Gastroesophageal sphincter (tissue), 4 donors: ENCODE data around the gene ZNF845. TPM values are rescaled to one million over a fixed set of nuclear protein-coding genes. Genes with fewer than 3 reads are reported as not detected.

ENCODE experiments used
- ATAC-seq: fragments of 150-250 bp; one replicate; pipeline ENCODE4 v1.9.1; 2016; ENCODE audit warnings: mild to moderate bottlenecking, moderate library complexity
- H3K27ac ChIP-seq, 4 donors: fragments of 200-600 bp; sonication (generic) in 3 of 4; 1 replicate in 3 of 4; 2 replicates in 1 of 4; pipeline ENCODE4 v1.5.1; 2016 to 2019
- H3K27me3 ChIP-seq: fragments of 200-600 bp; sonication (generic); one replicate; pipeline ENCODE4 v1.5.1; 2019
- H3K36me3 ChIP-seq, 2 donors: fragments of 200-600 bp; sonication (generic); one replicate each; pipeline ENCODE4 v1.5.1; 2019; ENCODE audit warnings: control low read depth in 1 of 2
- H3K4me1 ChIP-seq, 3 donors: fragments of 200-600 bp; sonication (generic); 1 replicate in 2 of 3; 2 replicates in 1 of 3; pipeline ENCODE4 v1.5.1; 2016 to 2019; ENCODE audit warnings: control low read depth in 2 of 3
- H3K4me3 ChIP-seq, 2 donors: fragments of 200-600 bp; sonication (generic); one replicate each; pipeline ENCODE4 v1.5.1; 2019; ENCODE audit warnings: mild to moderate bottlenecking in 1 of 2, moderate library complexity in 1 of 2
- H3K9me3 ChIP-seq, 3 donors: fragments of 200-600 bp; sonication (generic); one replicate each; pipeline ENCODE4 v1.5.1; 2017 to 2019; ENCODE audit warnings: control low read depth in 2 of 3
- EP300 ChIP-seq: sonication (generic); formaldehyde crosslinking; IDR thresholded peaks from one replicate; pipeline ENCODE4 v1.6.1; 2017; ENCODE audit warnings: antibody characterized with exemption, mild to moderate bottlenecking
- POLR2A ChIP-seq, 2 donors: fragments of 450-650 bp; IDR thresholded peaks; one replicate each; pipeline ENCODE4 v1.6.1; 2017; ENCODE audit warnings: antibody characterized with exemption in 2 of 2, mild to moderate bottlenecking in 2 of 2, moderate library complexity in 1 of 2
- POLR2AphosphoS5 ChIP-seq: sonication (generic); formaldehyde crosslinking; IDR thresholded peaks from one replicate; pipeline ENCODE4 v1.6.1; 2017; ENCODE audit warnings: antibody characterized with exemption
- WGBS, 2 donors: methylation state at CpG; one replicate each; pipeline ENCODE4 v1.1.5; 2018; ENCODE audit warnings: low coverage in 1 of 2; 5-methylcytosine and 5-hydroxymethylcytosine counted together
- total RNA-seq, 4 donors: library from RNA; depleted of rRNA; stranded (reverse); fragments of >200 nt; gene quantifications; one replicate each; pipeline ENCODE4 v1.1.0, GENCODE V29; 2016
- TF ChIP-seq, protein P1 (sequence below), 4 experiments: fragments of 200-600 bp in 2 of 4; fragments of 450-650 bp in 2 of 4; sonication (generic) in 1 of 4; IDR thresholded peaks; one replicate each; pipeline ENCODE4 v1.5.1; 2017 to 2019; ENCODE audit warnings: antibody characterized with exemption in 4 of 4, mild to moderate bottlenecking in 2 of 4, moderate library complexity in 2 of 4

The ZNF845 gene
- total RNA-seq, 4 donors from 2014 or later, result 5.2 to 11.5 (median 8.6) TPM

DNA sequence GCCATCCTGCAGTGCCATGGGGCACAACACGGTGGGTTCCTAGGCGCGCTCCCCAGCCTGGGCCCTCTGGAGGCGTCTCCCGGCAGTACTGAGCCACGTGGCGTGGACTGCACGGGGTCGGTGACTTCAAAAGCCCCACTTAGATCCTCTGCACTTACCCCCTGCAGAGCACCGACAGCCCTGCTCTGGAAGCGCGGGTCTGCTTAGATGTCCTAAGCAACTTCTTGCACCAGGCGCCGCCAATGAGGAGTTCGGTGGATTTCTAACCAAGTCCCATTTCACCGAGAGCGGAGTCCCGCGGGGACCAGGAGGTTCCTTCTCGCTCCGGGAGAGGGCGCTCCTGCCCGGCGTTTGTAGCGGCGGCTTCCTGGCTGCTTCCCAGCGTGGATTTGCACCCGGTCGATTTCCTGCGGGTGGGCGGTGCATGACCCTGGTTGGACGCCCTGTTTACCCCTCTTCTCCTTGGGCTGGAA lies 25.2 kb upstream of the ZNF845 start:
- no CpG with 5 or more reads among the region's 32 CpGs for WGBS, 2 donors
- peaks cover 90% of the 10 kb centered on the region for H3K27me3 ChIP-seq
- no peaks in the 10 kb centered on the region for H3K9me3 ChIP-seq
- no peak overlapping the region for H3K27ac ChIP-seq
- peaks cover 0 to 8% (median 0%) of the 10 kb centered on the region in 3 donors for H3K4me1 ChIP-seq
- peak overlapping the region in 1 of 2 donors; percentile 8 for H3K4me3 ChIP-seq
- no peak for TF ChIP-seq POLR2A (IDR thresholded peaks at IDR 0.05)
- TF ChIP-seq, protein P1, sequence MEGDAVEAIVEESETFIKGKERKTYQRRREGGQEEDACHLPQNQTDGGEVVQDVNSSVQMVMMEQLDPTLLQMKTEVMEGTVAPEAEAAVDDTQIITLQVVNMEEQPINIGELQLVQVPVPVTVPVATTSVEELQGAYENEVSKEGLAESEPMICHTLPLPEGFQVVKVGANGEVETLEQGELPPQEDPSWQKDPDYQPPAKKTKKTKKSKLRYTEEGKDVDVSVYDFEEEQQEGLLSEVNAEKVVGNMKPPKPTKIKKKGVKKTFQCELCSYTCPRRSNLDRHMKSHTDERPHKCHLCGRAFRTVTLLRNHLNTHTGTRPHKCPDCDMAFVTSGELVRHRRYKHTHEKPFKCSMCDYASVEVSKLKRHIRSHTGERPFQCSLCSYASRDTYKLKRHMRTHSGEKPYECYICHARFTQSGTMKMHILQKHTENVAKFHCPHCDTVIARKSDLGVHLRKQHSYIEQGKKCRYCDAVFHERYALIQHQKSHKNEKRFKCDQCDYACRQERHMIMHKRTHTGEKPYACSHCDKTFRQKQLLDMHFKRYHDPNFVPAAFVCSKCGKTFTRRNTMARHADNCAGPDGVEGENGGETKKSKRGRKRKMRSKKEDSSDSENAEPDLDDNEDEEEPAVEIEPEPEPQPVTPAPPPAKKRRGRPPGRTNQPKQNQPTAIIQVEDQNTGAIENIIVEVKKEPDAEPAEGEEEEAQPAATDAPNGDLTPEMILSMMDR (IDR thresholded peaks at IDR 0.05), result peak in 2 of 4 experiments; percentile 47 to 66
- ATAC-seq, result no peak
- no peaks in the 10 kb centered on the region for H3K36me3 ChIP-seq

DNA sequence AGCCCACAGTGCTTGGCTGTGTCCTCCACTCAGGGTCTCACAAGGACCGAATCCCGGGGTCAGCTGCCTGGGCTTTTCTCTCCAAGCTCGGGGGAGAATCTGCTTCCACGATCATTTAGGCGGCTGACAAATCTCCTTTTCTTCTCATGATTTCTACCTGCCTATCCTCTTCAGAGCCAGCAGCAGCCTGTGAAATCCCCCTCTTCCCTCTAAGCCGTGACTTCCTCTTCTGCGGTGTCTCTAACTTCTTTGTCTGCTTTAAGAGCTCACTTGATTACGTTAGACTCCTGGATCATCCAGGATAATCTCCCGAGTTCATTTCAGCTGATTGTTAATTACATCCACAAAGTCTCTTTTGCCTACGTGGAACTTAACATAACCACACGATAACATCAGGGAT lies 22.5 kb upstream of the ZNF845 start:
- no peak for ATAC-seq
- Histone ChIP-seq H3K27me3 (peaks cover 81% of the 10 kb centered on the region), H3K9me3 (no peaks in the 10 kb centered on the region), H3K4me3 (no peak overlapping the region), H3K36me3 (no peaks in the 10 kb centered on the region), H3K4me1 (peaks cover 0 to 8% (median 0%) of the 10 kb centered on the region in 3 donors), H3K27ac (no peak overlapping the region)
- WGBS, 2 donors, result 52 to 60% methylated on average over 9 to 11 of the region's 11 CpGs
- TF ChIP-seq, protein P1 (IDR thresholded peaks at IDR 0.05), result no peak
- TF ChIP-seq EP300, result no peak
- no peak for TF ChIP-seq POLR2AphosphoS5
- TF ChIP-seq POLR2A (IDR thresholded peaks at IDR 0.05), result no peak

DNA sequence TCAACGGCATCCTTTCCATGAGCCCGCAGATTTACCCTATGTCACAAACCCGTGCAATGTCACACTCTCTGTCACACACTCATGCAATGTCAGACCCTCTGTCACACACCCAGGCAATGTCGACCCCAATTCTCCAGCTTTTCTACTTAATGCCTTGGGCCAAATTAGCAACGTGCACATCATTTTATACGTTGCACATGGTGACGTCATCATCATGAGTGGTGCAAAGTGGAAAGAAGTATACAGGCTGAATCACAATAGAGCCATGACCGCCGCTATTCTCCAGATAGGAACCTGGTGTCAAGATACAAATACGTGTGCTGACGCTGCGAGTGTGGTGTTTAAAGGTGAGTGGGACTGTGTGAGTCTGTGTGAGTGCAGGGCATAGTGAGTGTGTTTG lies 21.7 kb upstream of the ZNF845 start:
- no peaks in the 10 kb centered on the region for H3K9me3 ChIP-seq
- H3K4me1 ChIP-seq, result peaks cover 0 to 8% (median 0%) of the 10 kb centered on the region in 3 donors
- no peaks in the 10 kb centered on the region for H3K36me3 ChIP-seq
- TF ChIP-seq POLR2A (IDR thresholded peaks at IDR 0.05) (no peak), EP300 (no peak), POLR2AphosphoS5 (no peak)
- TF ChIP-seq, protein P1 (IDR thresholded peaks at IDR 0.05), result no peak
- H3K27ac ChIP-seq, result no peak overlapping the region
- WGBS, 2 donors, result 63 to 76% methylated on average over 11 to 12 of the region's 12 CpGs
- peaks cover 80% of the 10 kb centered on the region for H3K27me3 ChIP-seq
- ATAC-seq, result no peak
- no peak overlapping the region for H3K4me3 ChIP-seq

DNA sequence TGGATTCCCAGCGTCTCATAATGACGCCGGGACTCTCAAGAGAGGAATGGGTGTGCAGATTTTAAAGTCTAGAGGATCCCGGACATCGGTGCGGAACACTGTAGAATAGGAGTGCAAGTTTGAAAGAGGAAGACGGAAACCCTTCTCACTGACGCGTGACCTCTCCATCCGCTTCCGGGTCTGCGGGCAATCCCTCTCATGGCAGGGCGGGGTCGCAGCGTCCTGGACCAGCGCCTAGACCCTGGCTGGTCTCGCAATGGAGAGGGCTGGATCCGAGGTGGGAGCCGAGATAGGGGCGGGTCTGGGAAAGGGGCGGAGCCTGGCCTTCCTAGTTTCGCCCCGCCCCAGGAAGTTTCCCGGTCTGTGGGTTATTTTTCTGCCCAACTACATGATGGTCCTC lies 4.6 kb upstream of the ZNF845 start:
- H3K27ac ChIP-seq, result no peak overlapping the region
- peak; percentile 39 for ATAC-seq
- TF ChIP-seq EP300, result no peak
- TF ChIP-seq, protein P1 (IDR thresholded peaks at IDR 0.05), result no peak
- no peak for TF ChIP-seq POLR2AphosphoS5
- TF ChIP-seq POLR2A (IDR thresholded peaks at IDR 0.05), result no peak
- peaks cover 0 to 6% (median 3%) of the 10 kb centered on the region in 3 donors for H3K4me1 ChIP-seq
- peaks cover 0 to 30% (median 0%) of the 10 kb centered on the region in 3 donors for H3K9me3 ChIP-seq
- H3K4me3 ChIP-seq, result peak overlapping the region in 1 of 2 donors; percentile 21
- H3K27me3 ChIP-seq, result peaks cover 45% of the 10 kb centered on the region
- no peaks in the 10 kb centered on the region for H3K36me3 ChIP-seq
- WGBS, 2 donors, result 18 to 27% methylated on average over 9 to 20 of the region's 24 CpGs

DNA sequence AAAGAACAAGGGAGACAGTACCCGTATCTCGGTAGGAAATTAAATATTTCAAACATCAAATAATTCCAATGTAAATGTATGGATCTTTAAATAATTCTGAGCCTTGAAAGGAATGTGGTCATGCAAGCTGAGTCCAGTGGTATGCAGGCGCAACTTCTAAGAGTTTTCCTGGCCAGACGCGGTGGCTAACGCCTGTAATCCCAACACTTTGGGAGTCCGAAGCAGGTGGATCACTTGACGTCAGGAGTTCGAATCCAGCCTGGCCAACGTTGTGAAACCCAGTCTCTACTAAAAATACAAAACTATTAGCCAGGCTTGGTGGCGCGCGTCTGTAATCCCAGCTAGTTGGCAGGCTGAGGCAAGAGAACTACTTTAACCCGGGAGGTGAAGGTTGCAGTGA lies 1.1 kb upstream of the ZNF845 start:
- ATAC-seq, result no peak
- peaks cover 0 to 18% (median 3%) of the 10 kb centered on the region in 3 donors for H3K4me1 ChIP-seq
- H3K27me3 ChIP-seq, result peaks cover 15% of the 10 kb centered on the region
- WGBS, 2 donors, result 77% methylated on average over 8 of the region's 14 CpGs
- H3K36me3 ChIP-seq, result peaks cover 0 to 2% of the 10 kb centered on the region in 2 donors
- peak overlapping the region in 3 of 4 donors; percentile 5 to 85 (median 81) for H3K27ac ChIP-seq
- H3K4me3 ChIP-seq, result peak overlapping the region in 1 of 2 donors; percentile 68
- peaks cover 0 to 15% (median 0%) of the 10 kb centered on the region in 3 donors for H3K9me3 ChIP-seq
- TF ChIP-seq, protein P1 (IDR thresholded peaks at IDR 0.05), result no peak
- TF ChIP-seq EP300, result no peak
- TF ChIP-seq POLR2A (IDR thresholded peaks at IDR 0.05), result no peak
- no peak for TF ChIP-seq POLR2AphosphoS5
